ENCODE data around the gene BDKRB1.

BDKRB1 gene

GRCh38 chr14:96231526-96232130 lies 24.4 kb upstream of the BDKRB1 start:
- no peak for DNase-seq (ENCODE audit: low read depth in 2 of 2)
- no peak overlapping the region for H3K4me3 ChIP-seq (replicated peaks in 1 of 2; ENCODE audit: low read depth in 2 of 2, low read length in 2 of 2)
- TF ChIP-seq CTCF (IDR thresholded peaks at IDR 0.05; ENCODE audit: low read depth, low read length), result no peak

- TF ChIP-seq CTCF (IDR thresholded peaks at IDR 0.05; ENCODE audit: low read depth, low read length), result no peak
- no peak overlapping the region for H3K4me3 ChIP-seq (replicated peaks in 1 of 2; ENCODE audit: low read depth in 2 of 2, low read length in 2 of 2)
- no peak for DNase-seq (ENCODE audit: low read depth in 2 of 2)
Observed at GRCh38 chr14:96232506-96232905, 23.5 kb upstream of the BDKRB1 start.

GRCh38 chr14:96233661-96234060 lies 22.3 kb upstream of the BDKRB1 start:
- no peak for DNase-seq (ENCODE audit: low read depth in 2 of 2)
- no peak overlapping the region for H3K4me3 ChIP-seq (replicated peaks in 1 of 2; ENCODE audit: low read depth in 2 of 2, low read length in 2 of 2)
- TF ChIP-seq CTCF (IDR thresholded peaks at IDR 0.05; ENCODE audit: low read depth, low read length), result no peak

- H3K4me3 ChIP-seq (replicated peaks in 1 of 2; ENCODE audit: low read depth in 2 of 2, low read length in 2 of 2), result no peak overlapping the region
- no peak for DNase-seq (ENCODE audit: low read depth in 2 of 2)
- TF ChIP-seq CTCF (IDR thresholded peaks at IDR 0.05; ENCODE audit: low read depth, low read length), result no peak
Observed at GRCh38 chr14:96235426-96235825, 20.6 kb upstream of the BDKRB1 start.

GRCh38 chr14:96237641-96238040 lies 18.4 kb upstream of the BDKRB1 start:
- no peak overlapping the region for H3K4me3 ChIP-seq (replicated peaks in 1 of 2; ENCODE audit: low read depth in 2 of 2, low read length in 2 of 2)
- no peak for DNase-seq (ENCODE audit: low read depth in 2 of 2)
- TF ChIP-seq CTCF (IDR thresholded peaks at IDR 0.05; ENCODE audit: low read depth, low read length), result no peak

GRCh38 chr14:96238676-96239265 lies 17.2 kb upstream of the BDKRB1 start:
- H3K4me3 ChIP-seq (replicated peaks in 1 of 2; ENCODE audit: low read depth in 2 of 2, low read length in 2 of 2), result no peak overlapping the region
- no peak for TF ChIP-seq CTCF (IDR thresholded peaks at IDR 0.05; ENCODE audit: low read depth, low read length)
- no peak for DNase-seq (ENCODE audit: low read depth in 2 of 2)

- no peak for DNase-seq (ENCODE audit: low read depth in 2 of 2)
- TF ChIP-seq CTCF (IDR thresholded peaks at IDR 0.05; ENCODE audit: low read depth, low read length), result no peak
- H3K4me3 ChIP-seq (replicated peaks in 1 of 2; ENCODE audit: low read depth in 2 of 2, low read length in 2 of 2), result no peak overlapping the region
Observed at GRCh38 chr14:96239711-96240141, 16.3 kb upstream of the BDKRB1 start.

Data from cardiac fibroblast (primary cell).